GM23338 (cell line): ENCODE results near the gene MTRFR.

Experiments used
- CREB1 ChIP-seq: fragments of 250-450 bp; sonication (Bioruptor Pico); IDR thresholded peaks from 2 replicates; pipeline ENCODE4 v1.5.0; 2020; ENCODE audit warnings: low read depth, mild to moderate bottlenecking, moderate library complexity
- CTCF ChIP-seq, 2 experiments: fragments of 200-600 bp in 1 of 2; sonication (generic) in 1 of 2; conservative IDR thresholded peaks; 2 replicates each; pipeline versions ENCODE4 v1.5.1 to v1.6.1; 2016 to 2017; ENCODE audit warnings: antibody characterized with exemption in 2 of 2, low read depth in 2 of 2, mild to moderate bottlenecking in 2 of 2, moderate library complexity in 1 of 2
- ETS1 ChIP-seq: IDR thresholded peaks from 2 replicates; pipeline ENCODE4 v1.6.1; 2016; ENCODE audit warnings: antibody characterized with exemption
- EZH2 ChIP-seq: fragments of 200-600 bp; sonication (generic); IDR thresholded peaks from one replicate; pipeline ENCODE4 v1.8.0; 2017; ENCODE audit warnings: antibody characterized with exemption, mild to moderate bottlenecking, low read depth; ENCODE audit not compliant: unreplicated experiment
- EZH2phosphoT487 ChIP-seq: fragments of 200-600 bp; sonication (generic); IDR thresholded peaks from one replicate; pipeline ENCODE4 v1.8.1; 2018; ENCODE audit warnings: antibody characterized with exemption; ENCODE audit not compliant: unreplicated experiment
- JUNB ChIP-seq: IDR thresholded peaks from one replicate; pipeline ENCODE4 v1.6.1; 2016; ENCODE audit warnings: antibody characterized with exemption; ENCODE audit not compliant: unreplicated experiment
- NANOG ChIP-seq: IDR thresholded peaks from 2 replicates; pipeline ENCODE4 v1.6.1; 2016; ENCODE audit warnings: antibody characterized with exemption, borderline replicate concordance
- POLR2AphosphoS5 ChIP-seq: IDR thresholded peaks from 2 replicates; pipeline ENCODE4 v1.6.1; 2016; ENCODE audit warnings: antibody characterized with exemption, low read depth
- REST ChIP-seq: IDR thresholded peaks from one replicate; pipeline ENCODE4 v1.6.1; 2018; ENCODE audit warnings: antibody characterized with exemption; ENCODE audit not compliant: unreplicated experiment
- STAT1 ChIP-seq: IDR thresholded peaks from one replicate; pipeline ENCODE4 v1.6.1; 2016; ENCODE audit warnings: antibody characterized with exemption; ENCODE audit not compliant: unreplicated experiment
- ZNF114 ChIP-seq: fragments of 250-450 bp; sonication (Bioruptor Pico); IDR thresholded peaks from 2 replicates; pipeline ENCODE4 v1.5.0; 2020; ENCODE audit warnings: mild to moderate bottlenecking, moderate library complexity
- ZNF331 ChIP-seq: fragments of 250-450 bp; sonication (Bioruptor Pico); IDR thresholded peaks from 2 replicates; pipeline ENCODE4 v1.5.0; 2020; ENCODE audit warnings: low read depth, mild to moderate bottlenecking, moderate library complexity
- ZNF462 ChIP-seq: fragments of 250-450 bp; sonication (Bioruptor Pico); IDR thresholded peaks from 2 replicates; pipeline ENCODE4 v1.5.0; 2020; ENCODE audit warnings: mild to moderate bottlenecking, moderate library complexity

- TF ChIP-seq CTCF (conservative IDR thresholded peaks at IDR 0.05; ENCODE audit: low read depth in 2 of 2) (no peak), ETS1 (no peak), POLR2AphosphoS5 (no peak), EZH2 (no peak), CREB1 (CRISPR knock-in tag) (no peak), JUNB (no peak), EZH2phosphoT487 (no peak), REST (no peak), ZNF462 (CRISPR knock-in tag) (no peak), NANOG (no peak), ZNF331 (CRISPR knock-in tag) (no peak), STAT1 (no peak), ZNF114 (CRISPR knock-in tag) (no peak)
Measured at GRCh38 chr12:123258593-123258992, 25.4 kb downstream of the MTRFR start.
